Activated CD4-positive, alpha-beta memory T cell treated with anti-CD3 and anti-CD28 coated beads, Interleukin-2, amount 10 ng/mL, durations not matched to agents 7 days and 5 days (primary cell): Measurements from ENCODE around the gene ELL. TPM values are rescaled to one million over a fixed set of nuclear protein-coding genes. Genes with fewer than 3 reads are reported as not detected.

Source experiments
- CTCF ChIA-PET: fragments of 350-600 bp; sonication (Branson Sonifier 250); formaldehyde crosslinking; loops from one replicate; lab custom pipeline; 2021; ENCODE audit warnings: antibody characterized with exemption, inconsistent platforms; lab: Charles Lee
- POLR2A ChIA-PET: fragments of 350-600 bp; sonication (Branson Sonifier 250); formaldehyde crosslinking; loops from one replicate; lab custom pipeline; 2021; ENCODE audit warnings: antibody characterized with exemption; lab: Charles Lee
- DNase-seq: peaks from one replicate; pipeline ENCODE4 v3.0.0-alpha.2; 2020
- H3K27ac Mint-ChIP-seq: one replicate; pipeline ENCODE4 v1.8.0; 2021; ENCODE audit warnings: mild to moderate bottlenecking, mixed read lengths
- H3K27me3 Mint-ChIP-seq: one replicate; pipeline ENCODE4 v1.8.0; 2021; ENCODE audit warnings: mixed read lengths
- H3K36me3 Mint-ChIP-seq: one replicate; pipeline ENCODE4 v1.8.0; 2021; ENCODE audit warnings: low read depth, mixed read lengths
- H3K4me1 Mint-ChIP-seq: one replicate; pipeline ENCODE4 v1.8.0; 2021; ENCODE audit warnings: mixed read lengths
- H3K4me3 Mint-ChIP-seq: one replicate; pipeline ENCODE4 v1.8.0; 2021; ENCODE audit warnings: mild to moderate bottlenecking, mixed read lengths
- H3K9me3 Mint-ChIP-seq: one replicate; pipeline ENCODE4 v1.8.0; 2021; ENCODE audit warnings: mixed read lengths
- total RNA-seq, 2 experiments: library from RNA; stranded (reverse); gene quantifications; one replicate each; pipeline ENCODE4 v1.2.3, GENCODE V29; 2021

ELL gene
- total RNA-seq, 2 experiments from 2014 or later = 26.2 to 26.3 TPM

DNA sequence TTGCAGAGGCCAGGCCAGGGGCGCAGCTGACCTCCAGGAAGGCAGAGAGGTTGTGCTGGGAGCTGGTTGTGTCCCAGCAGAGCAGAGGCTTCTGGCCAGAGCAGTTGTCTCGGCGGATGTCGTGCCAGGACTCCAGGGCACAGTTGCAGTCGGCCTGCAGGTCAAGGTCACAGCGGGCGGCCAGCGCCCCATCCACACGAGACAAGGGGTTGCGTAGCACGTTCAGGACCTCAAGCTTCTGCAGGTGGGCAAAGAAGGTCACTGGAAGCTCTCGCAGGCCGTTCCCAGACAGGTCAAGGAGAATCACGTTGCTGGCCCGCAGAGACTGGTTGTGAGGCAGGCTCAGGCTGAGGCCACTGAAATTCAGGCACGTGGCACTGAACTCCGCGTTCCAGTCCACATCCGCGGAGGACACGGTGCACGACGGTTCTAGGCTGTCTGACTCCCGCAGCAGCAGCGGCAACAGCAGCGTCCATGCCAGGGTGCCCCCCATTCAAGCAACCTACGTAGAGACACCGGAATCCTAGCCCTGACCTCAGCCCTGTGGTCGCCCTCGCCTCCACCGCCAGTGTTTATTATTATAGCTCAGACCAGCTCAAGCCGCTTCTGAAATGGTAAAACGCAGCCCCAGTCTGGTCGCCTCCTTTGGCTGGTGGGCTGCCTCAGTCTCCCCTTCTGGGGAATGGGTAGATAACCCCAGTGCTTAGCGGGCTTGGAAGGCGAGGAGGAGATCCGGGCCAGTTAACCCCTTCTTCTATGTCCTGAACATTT lies 125.2 kb downstream of the ELL start:
- Mint-ChIP-seq H3K27me3 (peaks cover 26% of the 10 kb centered on the region), H3K27ac (no peak overlapping the region), H3K4me3 (no peak overlapping the region), H3K4me1 (peaks cover 15% of the 10 kb centered on the region), H3K9me3 (no peaks in the 10 kb centered on the region), H3K36me3 (no peaks in the 10 kb centered on the region)
- ChIA-PET CTCF (no interaction called here), POLR2A (no interaction called here)
- no peak for DNase-seq

DNA sequence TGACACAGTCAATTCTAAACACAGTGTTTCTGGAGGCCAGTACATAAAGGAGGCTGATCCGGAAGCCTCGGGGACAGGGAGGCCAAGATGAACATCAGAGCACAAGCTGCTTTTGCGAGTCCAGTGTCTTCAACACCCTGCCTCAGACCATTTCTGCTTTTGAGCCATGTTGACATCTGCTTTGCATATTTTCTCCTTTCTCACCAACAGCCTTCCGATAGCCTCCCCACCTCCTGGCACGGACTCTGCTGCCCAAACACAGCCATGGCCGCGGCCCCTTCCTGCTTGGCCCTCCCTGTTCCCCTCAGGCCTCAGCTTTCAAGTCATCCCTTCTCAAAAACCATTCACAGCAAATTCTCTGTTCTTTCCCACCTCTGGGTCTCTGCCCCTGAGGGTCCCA lies 128.0 kb downstream of the ELL start:
- ChIA-PET CTCF (interaction anchor here (0.6 to 1.6 kb wide), 4 partner anchors 13 to 208 kb away, joined by 3 to 7 read pairs (median 4); no protein-coding TSS in a partner anchor), POLR2A (no interaction called here)
- H3K4me3 Mint-ChIP-seq = no peak overlapping the region
- H3K9me3 Mint-ChIP-seq = no peaks in the 10 kb centered on the region
- H3K27ac Mint-ChIP-seq = no peak overlapping the region
- no peak for DNase-seq
- no peaks in the 10 kb centered on the region for H3K36me3 Mint-ChIP-seq
- H3K27me3 Mint-ChIP-seq = peaks cover 42% of the 10 kb centered on the region
- peaks cover 7% of the 10 kb centered on the region for H3K4me1 Mint-ChIP-seq

DNA sequence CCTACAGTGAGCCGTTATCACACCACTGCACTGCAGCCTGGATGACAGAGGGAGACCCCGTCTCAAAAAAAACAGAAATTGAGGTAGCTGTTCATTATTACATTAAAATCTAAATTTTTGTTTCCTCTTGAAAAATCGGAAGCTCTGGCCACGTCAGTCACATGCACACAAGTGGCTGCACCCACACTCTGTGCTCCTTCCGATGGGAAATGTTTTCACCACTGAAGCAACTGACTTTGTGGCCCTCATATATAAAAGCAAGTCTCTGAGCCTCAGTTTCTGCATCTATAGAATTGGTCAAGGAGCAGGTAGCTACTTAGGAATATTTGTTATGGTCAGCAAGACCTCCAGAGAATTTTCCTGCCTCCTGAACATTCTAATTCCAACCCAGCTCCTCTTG lies 128.9 kb downstream of the ELL start:
- Mint-ChIP-seq H3K36me3 (no peaks in the 10 kb centered on the region), H3K9me3 (no peaks in the 10 kb centered on the region), H3K27ac (no peak overlapping the region), H3K4me3 (no peak overlapping the region), H3K27me3 (peaks cover 44% of the 10 kb centered on the region), H3K4me1 (peaks cover 14% of the 10 kb centered on the region)
- ChIA-PET POLR2A (interaction anchor here (0.6 to 1.4 kb wide), 2 partner anchors 29 to 805 kb away, joined by 3 to 4 read pairs; no protein-coding TSS in a partner anchor), CTCF (interaction anchor here (1.0 to 1.6 kb wide), 2 partner anchors 19 to 140 kb away, joined by 3 to 7 read pairs; no protein-coding TSS in a partner anchor)
- no peak for DNase-seq

Other genes with a start within 250 kb of the ELL start
- 1 to 10 TPM; 1.6 to 1.7 TPM for gene IQCN, start 247.6 kb downstream of the ELL start, total RNA-seq
- 100 to 1,000 TPM; 390 to 402 TPM for gene JUND, start 240.4 kb downstream of the ELL start, total RNA-seq
- 100 to 1,000 TPM; 180 to 186 TPM for gene LSM4, start 199.0 kb downstream of the ELL start, total RNA-seq
- 10 to 100 TPM; 42.7 to 44.0 TPM for gene PGPEP1, start 181.5 kb downstream of the ELL start, total RNA-seq
- not detected for gene GDF15, start 135.9 kb downstream of the ELL start, total RNA-seq
- not detected for gene LRRC25, start 124.4 kb downstream of the ELL start, total RNA-seq
- gene SSBP4, start 102.7 kb downstream of the ELL start, total RNA-seq = 100 to 1,000 TPM; 140 to 153 TPM
- 10 to 100 TPM; 16.7 to 18.0 TPM for gene ISYNA1, start 83.9 kb downstream of the ELL start, total RNA-seq
- gene FKBP8, start 21.5 kb upstream of the ELL start, total RNA-seq = 100 to 1,000 TPM; 263 TPM
- gene KXD1, start 35.8 kb upstream of the ELL start, total RNA-seq = 10 to 100 TPM; 93.0 to 99.1 TPM
- 1,000 to 10,000 TPM; 1,374 to 1,409 TPM for gene UBA52, start 49.8 kb upstream of the ELL start, total RNA-seq
- 10 to 100 TPM; 81.2 to 83.3 TPM for gene REX1BD, start 66.7 kb upstream of the ELL start, total RNA-seq
- not detected for gene CRLF1, start 84.7 kb upstream of the ELL start, total RNA-seq
- under 1 TPM in 1 of 2 experiments, not detected in 1; 0.13 TPM for gene TMEM59L, start 90.8 kb upstream of the ELL start, total RNA-seq
- gene KLHL26, start 115.0 kb upstream of the ELL start, total RNA-seq = 10 to 100 TPM; 10.8 to 11.0 TPM
- 1 to 10 TPM; 5.3 TPM for gene CRTC1, start 161.6 kb upstream of the ELL start, total RNA-seq